HepG2 (cell line): Measurements from ENCODE around the gene RPLP2. TPM values are rescaled to one million over a fixed set of nuclear protein-coding genes. Genes with fewer than 3 reads are reported as not detected.

Source experiments
- ARID4A ChIP-seq: sonication (generic); formaldehyde crosslinking; IDR thresholded peaks from 2 replicates; pipeline ENCODE4 v1.5.0; 2020; ENCODE audit warnings: mild to moderate bottlenecking, missing genetic modification reagents, borderline replicate concordance
- CHD2 ChIP-seq: IDR thresholded peaks from 2 replicates; pipeline ENCODE4 v1.6.1; 2011; ENCODE audit warnings: low read depth, low read length, improper control_type of control experiment
- CREB3 ChIP-seq: sonication (generic); formaldehyde crosslinking; IDR thresholded peaks from 2 replicates; pipeline ENCODE4 v1.5.0; 2020; ENCODE audit warnings: missing genetic modification reagents
- KDM2A ChIP-seq: sonication (generic); formaldehyde crosslinking; IDR thresholded peaks from 2 replicates; pipeline ENCODE4 v1.4.0; 2020; ENCODE audit warnings: low read depth, missing genetic modification reagents, borderline replicate concordance
- MAFG ChIP-seq: sonication (generic); formaldehyde crosslinking; IDR thresholded peaks from 2 replicates; pipeline ENCODE4 v1.5.1; 2020; ENCODE audit warnings: mild to moderate bottlenecking, missing genetic modification reagents
- RXRB ChIP-seq: IDR thresholded peaks from 2 replicates; pipeline ENCODE4 v1.6.1; 2016; ENCODE audit warnings: borderline replicate concordance, missing genetic modification reagents, missing compliant biosample characterization
- TMF1 ChIP-seq: sonication (generic); formaldehyde crosslinking; IDR thresholded peaks from 2 replicates; pipeline ENCODE4 v1.8.1; 2022; ENCODE audit warnings: low read depth, missing genetic modification reagents
- ZBTB37 ChIP-seq: sonication (generic); formaldehyde crosslinking; IDR thresholded peaks from 2 replicates; pipeline ENCODE4 v1.4.0; 2020; ENCODE audit warnings: mild to moderate bottlenecking, missing genetic modification reagents
- ZKSCAN8 ChIP-seq: IDR thresholded peaks from 2 replicates; pipeline ENCODE4 v1.6.1; 2016; ENCODE audit warnings: borderline replicate concordance, missing genetic modification reagents, missing compliant biosample characterization
- ZNF136 ChIP-seq: sonication (generic); formaldehyde crosslinking; IDR thresholded peaks from 2 replicates; pipeline ENCODE4 v1.8.1; 2022; ENCODE audit warnings: low read depth, mild to moderate bottlenecking, moderate library complexity, missing genetic modification reagents
- ZNF142 ChIP-seq: sonication (generic); formaldehyde crosslinking; IDR thresholded peaks from 2 replicates; pipeline ENCODE4 v1.4.0; 2020; ENCODE audit warnings: missing genetic modification reagents
- ZNF263 ChIP-seq: sonication (generic); formaldehyde crosslinking; IDR thresholded peaks from 2 replicates; pipeline ENCODE4 v1.4.0; 2020; ENCODE audit warnings: missing genetic modification reagents
- ZNF274 ChIP-seq: sonication (generic); formaldehyde crosslinking; IDR thresholded peaks from 2 replicates; pipeline ENCODE4 v1.5.1; 2020; ENCODE audit warnings: mild to moderate bottlenecking, missing genetic modification reagents
- ZNF713 ChIP-seq: sonication (generic); formaldehyde crosslinking; IDR thresholded peaks from 2 replicates; pipeline ENCODE4 v1.4.0; 2020; ENCODE audit warnings: mild to moderate bottlenecking, missing genetic modification reagents
- polyA plus RNA-seq, 8 experiments: library from polyadenylated mRNA; depleted of rRNA in 3 of 8; stranded (reverse) in 7 of 8; unstranded in 1 of 8; fragments of >200 nt; fragmentation: Illumina TruSeq in 4 of 8; extraction: Trizol in 4 of 8; gene quantifications; 2 replicates each; pipeline versions ENCODE4 v1.2.1 to v1.2.3, GENCODE V29; 2011 to 2016; ENCODE audit warnings: low read depth in 4 of 8, missing spikeins in 1 of 8, mixed read lengths in 1 of 8; ENCODE audit not compliant: insufficient read depth in 1 of 8
- total RNA-seq, 5 experiments: library from RNA; depleted of rRNA; stranded (reverse); fragments of >200 nt; fragmentation: Illumina TruSeq; extraction: Trizol; gene quantifications; 2 replicates each; pipeline ENCODE4 v1.2.3, GENCODE V29; 2016; ENCODE audit warnings: low read depth in 1 of 5

Gene RPLP2
- total and polyA plus RNA-seq, 2 of the 13 experiments (the other 11 are each of a cell fraction or from before 2014, with no cell fraction given), result 978 to 2,106 TPM

GRCh38 chr11:830295-831117 lies 20.7 kb downstream of the RPLP2 start (continued):
- TF ChIP-seq ARID4A (CRISPR knock-in tag) (peak; percentile 70), ZNF263 (CRISPR knock-in tag) (0 out of 2 replicates have a peak, but pooled peaks have one; percentile 14), MAFG (CRISPR knock-in tag) (no peak), ZNF136 (CRISPR knock-in tag) (no peak), ZKSCAN8 (CRISPR knock-in tag) (no peak), ZBTB37 (CRISPR knock-in tag) (no peak), KDM2A (CRISPR knock-in tag) (peak; percentile 81; the same call in 1 of the 2 replicates), ZNF274 (CRISPR knock-in tag) (peak; percentile 87), CHD2 (no peak), CREB3 (CRISPR knock-in tag) (no peak), ZNF713 (CRISPR knock-in tag) (0 out of 2 replicates have a peak, but pooled peaks have one; percentile 59), ZNF142 (CRISPR knock-in tag) (no peak; the same call in 1 of the 2 replicates), TMF1 (peak; percentile 59; the same call in 1 of the 2 replicates), RXRB (CRISPR knock-in tag) (peak; percentile 22; the same call in 1 of the 2 replicates)
